Measurements from ENCODE around the gene CNGA1.
"Not testable (repeated sequence)": the region's sequence is repeated elsewhere in the genome, so short reads cannot be mapped to it uniquely, and the experiment has no call there.

The CNGA1 gene

GRCh38 chr4:48008021-48008596 is 8.4 kb downstream of the CNGA1 start:
- Histone ChIP-seq H3K4me3 (ENCODE audit: severe bottlenecking) (no peak overlapping the region), H3K9me3 (ENCODE audit: severe bottlenecking) (peaks cover 19% of the 10 kb centered on the region)
- no peak for DNase-seq (ENCODE audit: low spot score)

GRCh38 chr4:48005781-48006180 is 10.7 kb downstream of the CNGA1 start:
- ATAC-seq (ENCODE audit: low read depth) (no peak), DNase-seq (ENCODE audit: low spot score) (no peak)
- Histone ChIP-seq H3K27ac (ENCODE audit: poor library complexity, severe bottlenecking) (no peak overlapping the region), H3K4me1 (ENCODE audit: insufficient read depth, poor library complexity, severe bottlenecking) (no peaks in the 10 kb centered on the region), H3K36me3 (ENCODE audit: low read depth) (no peaks in the 10 kb centered on the region), H3K27me3 (ENCODE audit: insufficient read depth, poor library complexity, severe bottlenecking) (peaks cover 2% of the 10 kb centered on the region), H3K9me3 (ENCODE audit: severe bottlenecking) (peaks cover 19% of the 10 kb centered on the region), H3K4me3 (ENCODE audit: severe bottlenecking) (no peak overlapping the region)
- TF ChIP-seq CTCF (IDR thresholded peaks at IDR 0.05; ENCODE audit: poor library complexity, severe bottlenecking), result no peak

More at GRCh38 chr4:48008021-48008596, 8.4 kb downstream of the CNGA1 start:
- no peak for ATAC-seq (ENCODE audit: low read depth)
- no peak for TF ChIP-seq CTCF (IDR thresholded peaks at IDR 0.05; ENCODE audit: poor library complexity, severe bottlenecking)
- Histone ChIP-seq H3K36me3 (ENCODE audit: low read depth) (no peaks in the 10 kb centered on the region), H3K27ac (ENCODE audit: poor library complexity, severe bottlenecking) (no peak overlapping the region), H3K27me3 (ENCODE audit: insufficient read depth, poor library complexity, severe bottlenecking) (peaks cover 2% of the 10 kb centered on the region), H3K4me1 (ENCODE audit: insufficient read depth, poor library complexity, severe bottlenecking) (no peaks in the 10 kb centered on the region)

- not testable (repeated sequence) for H3K4me3 ChIP-seq (ENCODE audit: severe bottlenecking); H3K27ac ChIP-seq (ENCODE audit: poor library complexity, severe bottlenecking); H3K36me3 ChIP-seq (ENCODE audit: low read depth); DNase-seq (ENCODE audit: low spot score); ATAC-seq (ENCODE audit: low read depth); H3K27me3 ChIP-seq (ENCODE audit: insufficient read depth, poor library complexity, severe bottlenecking); H3K4me1 ChIP-seq (ENCODE audit: insufficient read depth, poor library complexity, severe bottlenecking)
- peaks cover 15% of the 10 kb centered on the region for H3K9me3 ChIP-seq (ENCODE audit: severe bottlenecking)
- TF ChIP-seq CTCF (IDR thresholded peaks at IDR 0.05; ENCODE audit: poor library complexity, severe bottlenecking), result peak; percentile 42
Measured at GRCh38 chr4:48003568-48003967, 12.9 kb downstream of the CNGA1 start.

- TF ChIP-seq CTCF (IDR thresholded peaks at IDR 0.05; ENCODE audit: poor library complexity, severe bottlenecking), result no peak
- DNase-seq (ENCODE audit: low spot score), result no peak
- Histone ChIP-seq H3K4me3 (ENCODE audit: severe bottlenecking) (no peak overlapping the region), H3K36me3 (ENCODE audit: low read depth) (no peaks in the 10 kb centered on the region), H3K27ac (ENCODE audit: poor library complexity, severe bottlenecking) (no peak overlapping the region), H3K27me3 (ENCODE audit: insufficient read depth, poor library complexity, severe bottlenecking) (no peaks in the 10 kb centered on the region), H3K4me1 (ENCODE audit: insufficient read depth, poor library complexity, severe bottlenecking) (no peaks in the 10 kb centered on the region), H3K9me3 (ENCODE audit: severe bottlenecking) (peaks cover 2% of the 10 kb centered on the region)
- ATAC-seq (ENCODE audit: low read depth), result no peak
Measured at GRCh38 chr4:48002267-48002666, 14.2 kb downstream of the CNGA1 start.

- no peak overlapping the region for H3K27ac ChIP-seq (ENCODE audit: poor library complexity, severe bottlenecking)
- H3K9me3 ChIP-seq (ENCODE audit: severe bottlenecking), result no peaks in the 10 kb centered on the region
- TF ChIP-seq CTCF (IDR thresholded peaks at IDR 0.05; ENCODE audit: poor library complexity, severe bottlenecking), result no peak
- no peak for ATAC-seq (ENCODE audit: low read depth)
- H3K4me3 ChIP-seq (ENCODE audit: severe bottlenecking), result no peak overlapping the region
- no peaks in the 10 kb centered on the region for H3K27me3 ChIP-seq (ENCODE audit: insufficient read depth, poor library complexity, severe bottlenecking)
- H3K36me3 ChIP-seq (ENCODE audit: low read depth), result no peaks in the 10 kb centered on the region
- H3K4me1 ChIP-seq (ENCODE audit: insufficient read depth, poor library complexity, severe bottlenecking), result no peaks in the 10 kb centered on the region
- DNase-seq (ENCODE audit: low spot score), result no peak
Measured at GRCh38 chr4:47996021-47996420, 20.5 kb downstream of the CNGA1 start.

GRCh38 chr4:47992475-47992874 is 24.0 kb downstream of the CNGA1 start:
- not testable (repeated sequence) for H3K27me3 ChIP-seq (ENCODE audit: insufficient read depth, poor library complexity, severe bottlenecking); H3K4me1 ChIP-seq (ENCODE audit: insufficient read depth, poor library complexity, severe bottlenecking); H3K36me3 ChIP-seq (ENCODE audit: low read depth); ATAC-seq (ENCODE audit: low read depth); H3K4me3 ChIP-seq (ENCODE audit: severe bottlenecking); DNase-seq (ENCODE audit: low spot score); H3K27ac ChIP-seq (ENCODE audit: poor library complexity, severe bottlenecking); H3K9me3 ChIP-seq (ENCODE audit: severe bottlenecking)
